Motor neuron (in vitro differentiated cells): ENCODE data around the gene DSCAML1. TPM values are rescaled to one million over a fixed set of nuclear protein-coding genes. Genes with fewer than 3 reads are reported as not detected.
A peak's percentile ranks its signal among the peaks of the same experiment; 100 is the strongest.
"Not testable (repeated sequence)": the region's sequence is repeated elsewhere in the genome, so short reads cannot be mapped to it uniquely, and the experiment has no call there.

ENCODE experiments used
- ATAC-seq, 8 experiments: fragments of 200-7000 bp; cut with Tn5 transposase; replicated peaks in 6 of 8; 2 replicates each; pipeline ENCODE4 v1.8.0; 2021; ENCODE audit warnings: mild to moderate bottlenecking in 8 of 8, moderate library complexity in 8 of 8
- H3K27ac ChIP-seq, 2 donors: fragments of 250-450 bp; sonication (Bioruptor Pico); 2 replicates each; pipeline ENCODE4 v1.9.0; 2021; ENCODE audit warnings: antibody characterized with exemption in 2 of 2, mild to moderate bottlenecking in 2 of 2, moderate library complexity in 1 of 2
- H3K4me1 ChIP-seq, 2 donors: fragments of 250-450 bp; sonication (Bioruptor Pico); replicated peaks in 1 of 2; 2 replicates each; pipeline ENCODE4 v1.6.1; 2021; ENCODE audit warnings: antibody characterized with exemption in 2 of 2, mild to moderate bottlenecking in 2 of 2, moderate library complexity in 1 of 2
- H3K4me3 ChIP-seq, 5 donors: fragments of 250-450 bp; sonication (Bioruptor Pico); 2 replicates each; pipeline ENCODE4 v1.9.0; 2021; ENCODE audit warnings: antibody characterized with exemption in 5 of 5, mild to moderate bottlenecking in 5 of 5, moderate library complexity in 4 of 5
- WGBS, 10 experiments: fragments of 450-650 bp; shearing (Covaris generic); methylation state at CpG; one replicate each; pipeline ENCODE4 v1.0.0; 2022; 5-methylcytosine and 5-hydroxymethylcytosine counted together
- in situ Hi-C, 9 experiments: fragments of 400-800 bp; cut with MboI; loops; one replicate each; pipeline ENCODE4 v1.15.0; 2021; ENCODE audit warnings: low sequenced_read_pairs in 9 of 9, low pct_unique_long_range_greater_than_20kb in 2 of 9; ENCODE audit not compliant: unreplicated experiment in 9 of 9
- total RNA-seq, 8 experiments: library from RNA; unstranded; fragments of 300-600 nt; gene quantifications; 2 replicates each; pipeline versions ENCODE4 v1.2.3 to v1.2.4, GENCODE V29; 2022

Gene DSCAML1
- total RNA-seq, 8 experiments from 2014 or later: 0.08 to 0.71 (median 0.42) TPM; not detected in 2

DNA sequence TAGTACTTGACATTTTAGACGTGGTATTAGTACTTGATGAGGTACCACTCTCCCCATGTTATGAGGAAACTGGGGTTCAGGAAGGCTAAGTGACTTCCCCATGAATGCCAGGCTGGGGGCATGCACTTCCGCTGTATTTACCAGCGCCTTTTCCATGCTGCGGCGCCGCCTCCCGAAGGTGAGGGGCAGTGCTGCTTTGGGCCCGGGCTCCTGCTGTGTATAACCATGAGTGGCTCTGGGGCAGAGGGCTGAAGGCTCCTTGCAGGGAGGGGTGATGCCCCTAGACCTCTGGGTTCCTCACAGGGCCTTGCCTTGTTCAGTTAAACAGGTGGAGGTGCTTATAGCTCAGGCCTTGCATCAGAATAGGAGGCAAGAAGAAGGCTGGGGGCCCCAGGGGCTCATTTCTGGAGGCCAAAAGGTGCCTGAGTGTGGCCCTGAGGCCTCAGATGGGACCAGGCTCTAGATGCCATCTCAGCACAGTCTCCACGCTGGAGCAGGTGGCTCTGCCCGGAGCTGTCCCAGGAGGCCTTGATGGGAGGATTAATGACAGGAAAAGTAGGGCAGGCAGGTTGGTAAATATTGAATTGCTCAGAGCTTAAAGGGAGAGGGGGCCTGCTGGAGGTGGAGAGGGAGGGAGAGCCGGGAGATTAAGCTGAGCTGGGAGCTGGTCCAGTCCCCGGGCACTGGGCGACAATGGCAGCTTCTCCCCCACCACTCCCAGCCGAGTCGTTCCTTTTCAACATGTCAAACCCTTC lies 339.8 kb downstream of the DSCAML1 start:
- peak in 5 of 8 experiments; percentile 44 to 77 (median 63) for ATAC-seq
- H3K4me1 ChIP-seq: peaks cover 13 to 16% of the 10 kb centered on the region in 2 donors
- in situ Hi-C loops: no loop called here
- no peak overlapping the region for H3K27ac ChIP-seq
- 0 to 75% (median 40%) methylated on average over 1 to 6 of the region's 15 CpGs; no CpG with 5 or more reads in 4 of the 10 experiments for WGBS, 10 experiments
- no peak overlapping the region for H3K4me3 ChIP-seq

DNA sequence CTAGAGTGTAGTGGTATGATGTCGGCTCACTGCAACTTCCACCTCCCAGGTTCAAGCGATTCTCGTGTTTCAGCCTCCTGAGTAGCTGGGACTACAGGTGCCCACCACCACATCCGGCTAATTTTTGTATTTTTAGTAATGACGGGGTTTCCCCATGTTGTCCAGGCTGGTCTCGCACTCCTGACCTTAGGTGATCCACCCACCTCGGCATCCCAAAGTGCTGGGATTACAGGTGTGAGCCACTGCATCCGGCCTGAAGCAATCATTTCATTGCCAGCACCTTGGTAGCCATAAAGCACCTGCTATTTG lies 340.3 kb downstream of the DSCAML1 start:
- H3K27ac ChIP-seq, in situ Hi-C loops, ATAC-seq, H3K4me3 ChIP-seq: not testable (repeated sequence)
- H3K4me1 ChIP-seq: peaks cover 10 to 16% of the 10 kb centered on the region in 2 donors
- WGBS, 10 experiments: 0 to 100% (median 84%) methylated on average over 1 to 6 of the region's 8 CpGs; no CpG with 5 or more reads in 4 of the 10 experiments

DNA sequence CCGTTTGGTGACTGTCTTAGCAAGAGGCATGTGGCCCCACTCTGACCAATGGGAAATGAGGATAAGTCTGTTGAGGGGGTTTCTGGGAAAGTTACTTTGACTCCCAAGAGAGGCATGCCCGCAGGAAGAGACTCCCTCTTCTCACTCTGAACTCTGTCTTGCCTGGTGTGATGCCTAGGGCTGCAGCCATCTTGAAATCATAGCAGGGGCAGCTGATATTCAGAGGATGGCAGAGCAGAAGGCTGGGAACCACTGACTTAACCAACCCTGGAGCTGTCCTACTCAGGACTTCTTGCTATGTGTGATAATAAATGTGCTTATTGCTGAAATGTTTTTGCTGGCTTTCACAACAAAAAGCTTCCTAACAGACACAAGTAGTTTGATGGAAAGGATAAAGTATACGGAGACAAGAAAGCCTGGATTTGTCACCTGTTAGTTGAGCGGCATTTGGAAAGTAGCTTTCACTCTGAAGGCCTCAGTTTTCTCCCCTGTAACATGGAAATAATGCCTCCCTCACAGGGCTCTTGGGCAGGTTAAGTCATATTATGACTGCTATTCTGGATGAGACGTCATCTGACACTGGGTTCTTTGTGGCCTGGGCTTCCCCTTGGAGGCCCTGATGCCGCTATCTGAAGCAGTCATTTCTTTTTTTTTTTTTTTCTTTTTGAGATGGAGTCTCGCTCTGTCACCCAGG lies 340.8 kb downstream of the DSCAML1 start:
- WGBS, 10 experiments: 28 to 90% (median 63%) methylated on average over 2 to 6 of the region's 7 CpGs; no CpG with 5 or more reads in 3 of the 10 experiments
- Histone ChIP-seq H3K27ac (no peak overlapping the region), H3K4me1 (peaks cover 10 to 16% of the 10 kb centered on the region in 2 donors), H3K4me3 (no peak overlapping the region)
- no peak for ATAC-seq
- in situ Hi-C loops: no loop called here

DNA sequence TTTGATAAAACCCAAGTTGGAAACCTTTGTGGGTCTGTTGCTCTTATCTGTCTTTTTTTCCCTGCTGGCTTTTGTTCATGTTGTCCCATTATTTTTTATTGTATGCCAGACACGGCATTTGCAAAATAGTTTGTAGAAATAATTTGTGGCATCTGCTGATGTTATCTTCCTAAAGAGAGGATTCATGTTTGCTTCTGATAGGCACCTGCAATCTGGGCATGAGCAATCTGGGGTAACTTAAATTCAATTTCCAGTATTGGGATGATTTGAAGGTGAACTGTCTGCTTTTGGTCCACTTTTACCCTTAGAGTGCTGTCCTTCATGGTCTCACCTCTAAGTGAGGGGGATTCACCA lies 342.5 kb downstream of the DSCAML1 start:
- no peak for ATAC-seq
- Histone ChIP-seq H3K4me1 (peaks cover 10 to 16% of the 10 kb centered on the region in 2 donors), H3K27ac (no peak overlapping the region), H3K4me3 (no peak overlapping the region)
- in situ Hi-C loops: no loop called here
- 0 to 91% (median 0%) methylated on average over 1 of the region's 1 CpG; no CpG with 5 or more reads in 3 of the 10 experiments for WGBS, 10 experiments

DNA sequence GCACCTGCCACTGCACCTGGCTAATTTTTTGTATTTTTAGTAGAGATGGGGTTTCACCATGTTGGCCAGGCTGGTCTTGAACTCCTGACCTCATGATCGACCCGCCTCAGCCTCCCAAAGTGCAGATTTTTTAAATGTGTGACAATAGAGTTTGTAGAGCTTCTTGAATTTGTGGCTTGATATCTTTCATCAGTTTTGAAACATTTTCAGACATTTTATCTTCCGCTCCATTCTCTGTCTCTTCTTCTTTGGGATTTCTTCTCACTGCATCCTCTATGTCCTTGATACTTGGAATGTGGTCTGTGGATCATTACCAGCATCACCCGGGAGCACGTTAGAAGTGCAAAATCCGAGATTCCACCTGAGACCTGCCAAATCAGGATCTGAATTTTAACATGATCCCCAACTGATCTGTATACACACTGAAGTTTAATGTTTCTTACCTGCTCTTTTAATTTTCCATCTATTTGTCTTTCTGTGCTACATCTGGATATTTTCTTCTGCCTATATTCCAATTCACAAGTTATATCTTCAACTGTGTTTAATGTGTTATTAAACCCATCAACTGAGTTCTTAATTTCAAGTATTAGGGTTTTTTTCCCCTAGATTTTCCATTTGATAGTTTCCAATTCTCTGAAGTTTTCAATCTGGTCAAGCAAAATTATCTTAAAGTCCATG lies 343.0 kb downstream of the DSCAML1 start:
- Histone ChIP-seq H3K4me3 (no peak overlapping the region), H3K27ac (no peak overlapping the region), H3K4me1 (peaks cover 10 to 16% of the 10 kb centered on the region in 2 donors)
- ATAC-seq: no peak
- in situ Hi-C loops: no loop called here
- 50 to 100% (median 82%) methylated on average over 1 to 5 of the region's 6 CpGs; no CpG with 5 or more reads in 2 of the 10 experiments for WGBS, 10 experiments

DNA sequence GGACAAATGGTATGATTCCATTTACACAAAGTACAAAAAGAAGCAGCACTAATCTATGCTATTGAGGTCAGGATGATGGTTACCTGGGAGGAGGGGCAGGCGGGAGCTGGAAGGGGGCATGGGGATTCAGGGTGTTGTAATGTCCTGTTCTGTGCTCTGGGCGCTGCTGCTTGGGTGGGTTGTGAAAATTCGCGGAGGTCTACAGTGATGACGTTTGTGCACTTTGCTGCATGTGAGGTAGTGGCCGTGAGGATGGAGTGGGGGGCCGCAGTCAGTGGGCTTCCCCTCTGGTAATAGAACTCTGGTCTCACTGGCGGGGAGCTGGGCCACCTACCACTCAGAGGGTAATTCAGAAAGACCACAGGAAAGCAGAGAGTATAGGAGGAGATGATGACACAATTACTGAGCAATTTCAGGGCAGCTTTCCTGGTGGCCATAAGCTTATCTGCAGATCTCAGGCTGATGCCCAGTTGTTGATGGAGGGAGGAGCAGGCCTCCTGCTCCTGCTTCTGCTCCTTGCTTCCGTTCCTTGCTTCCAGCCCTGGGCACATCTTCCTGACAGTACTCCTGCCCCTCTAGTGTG lies 347.8 kb downstream of the DSCAML1 start:
- 20 to 100% (median 60%) methylated on average over 1 to 7 of the region's 9 CpGs; no CpG with 5 or more reads in 4 of the 10 experiments for WGBS, 10 experiments
- ATAC-seq: no peak
- H3K27ac ChIP-seq: no peak overlapping the region
- in situ Hi-C loops: loop anchor here (10.0 to 25.0 kb wide), 5 partner anchors 163 to 613 kb away; partner anchors contain the start of genes FXYD2 (in 6 of the 9) and TMPRSS13 (in 2 of the 9)
- no peak overlapping the region for H3K4me3 ChIP-seq
- peaks cover 10 to 12% of the 10 kb centered on the region in 2 donors for H3K4me1 ChIP-seq

DNA sequence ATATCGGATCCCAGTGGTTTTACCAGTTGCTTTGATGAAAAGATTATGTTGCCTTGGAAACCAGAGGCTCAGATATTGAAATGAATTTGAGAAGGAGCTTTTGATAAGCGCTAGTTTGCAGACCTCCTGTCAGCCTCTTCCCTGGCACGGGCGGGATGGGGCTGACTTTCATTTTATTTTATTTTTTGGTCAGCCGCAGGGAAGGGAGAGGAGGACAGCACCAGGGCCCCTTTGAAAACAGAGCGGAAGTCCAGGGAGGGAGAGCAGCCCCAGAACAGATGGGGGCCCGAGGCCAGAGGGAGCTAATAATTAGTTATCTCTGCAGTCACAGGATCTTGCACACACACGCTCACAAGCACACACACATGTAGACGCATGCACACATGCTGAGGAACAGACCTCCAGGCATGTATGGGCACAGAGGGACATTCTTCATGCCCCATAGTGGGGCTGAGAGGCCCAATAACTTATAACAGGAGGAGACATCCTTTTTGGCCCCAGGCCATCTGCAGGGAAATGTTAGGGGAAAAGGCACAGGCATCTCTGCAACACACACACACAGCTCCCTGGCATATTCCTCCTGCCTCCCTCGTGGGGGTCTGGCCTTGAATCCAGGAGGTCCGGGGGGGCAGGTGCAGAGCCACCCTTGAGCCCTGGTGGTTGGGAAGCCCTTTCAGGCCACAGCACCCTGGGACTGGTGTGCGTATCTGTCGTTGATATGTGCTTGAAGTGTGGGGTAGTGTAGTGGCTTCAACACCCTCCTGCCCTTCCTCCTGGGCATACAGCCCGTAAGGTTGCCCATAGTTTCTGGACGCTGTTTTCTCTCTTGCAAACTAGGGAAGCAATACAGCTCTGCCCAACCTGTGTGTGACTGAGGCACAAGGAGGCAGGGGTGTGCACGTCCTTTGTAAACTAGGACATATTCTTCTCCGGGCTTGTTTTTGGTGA lies 352.0 kb downstream of the DSCAML1 start:
- Histone ChIP-seq H3K27ac (no peak overlapping the region), H3K4me1 (peaks cover 20 to 21% of the 10 kb centered on the region in 2 donors), H3K4me3 (no peak overlapping the region)
- 0 to 100% (median 73%) methylated on average over 1 to 13 of the region's 17 CpGs; no CpG with 5 or more reads in 1 of the 10 experiments for WGBS, 10 experiments
- in situ Hi-C loops: loop anchor here (10.0 to 25.0 kb wide), 5 partner anchors 167 to 617 kb away; partner anchors contain the start of genes FXYD2 (in 6 of the 9) and TMPRSS13 (in 2 of the 9)
- no peak for ATAC-seq

DNA sequence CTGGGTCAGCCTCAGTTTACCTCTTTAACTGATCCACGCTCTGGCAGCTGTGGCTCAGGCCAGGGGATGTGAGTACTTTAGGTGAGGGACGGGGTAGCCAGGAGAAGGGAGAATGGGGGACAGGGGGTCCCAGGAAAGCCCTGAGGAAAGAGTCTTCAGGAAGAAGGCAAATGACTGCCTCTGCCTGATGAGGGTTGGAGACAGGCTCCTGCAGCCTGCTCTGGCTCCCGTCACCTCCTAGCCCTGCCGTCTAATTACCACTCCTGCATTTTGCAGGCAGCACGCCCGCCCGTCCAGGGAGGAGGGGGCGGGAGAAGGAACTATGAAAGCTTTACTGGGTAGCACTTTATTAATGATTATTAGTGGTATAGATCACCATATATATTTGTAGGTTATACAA lies 352.8 kb downstream of the DSCAML1 start:
- peaks cover 20 to 21% of the 10 kb centered on the region in 2 donors for H3K4me1 ChIP-seq
- no peak overlapping the region for H3K27ac ChIP-seq
- no peak overlapping the region for H3K4me3 ChIP-seq
- ATAC-seq: no peak
- WGBS, 10 experiments: 33 to 60% (median 55%) methylated on average over 1 to 7 of the region's 8 CpGs; no CpG with 5 or more reads in 5 of the 10 experiments
- in situ Hi-C loops: loop anchor here (10.0 to 25.0 kb wide), 5 partner anchors 168 to 618 kb away; partner anchors contain the start of genes FXYD2 (in 6 of the 9) and TMPRSS13 (in 2 of the 9)

DNA sequence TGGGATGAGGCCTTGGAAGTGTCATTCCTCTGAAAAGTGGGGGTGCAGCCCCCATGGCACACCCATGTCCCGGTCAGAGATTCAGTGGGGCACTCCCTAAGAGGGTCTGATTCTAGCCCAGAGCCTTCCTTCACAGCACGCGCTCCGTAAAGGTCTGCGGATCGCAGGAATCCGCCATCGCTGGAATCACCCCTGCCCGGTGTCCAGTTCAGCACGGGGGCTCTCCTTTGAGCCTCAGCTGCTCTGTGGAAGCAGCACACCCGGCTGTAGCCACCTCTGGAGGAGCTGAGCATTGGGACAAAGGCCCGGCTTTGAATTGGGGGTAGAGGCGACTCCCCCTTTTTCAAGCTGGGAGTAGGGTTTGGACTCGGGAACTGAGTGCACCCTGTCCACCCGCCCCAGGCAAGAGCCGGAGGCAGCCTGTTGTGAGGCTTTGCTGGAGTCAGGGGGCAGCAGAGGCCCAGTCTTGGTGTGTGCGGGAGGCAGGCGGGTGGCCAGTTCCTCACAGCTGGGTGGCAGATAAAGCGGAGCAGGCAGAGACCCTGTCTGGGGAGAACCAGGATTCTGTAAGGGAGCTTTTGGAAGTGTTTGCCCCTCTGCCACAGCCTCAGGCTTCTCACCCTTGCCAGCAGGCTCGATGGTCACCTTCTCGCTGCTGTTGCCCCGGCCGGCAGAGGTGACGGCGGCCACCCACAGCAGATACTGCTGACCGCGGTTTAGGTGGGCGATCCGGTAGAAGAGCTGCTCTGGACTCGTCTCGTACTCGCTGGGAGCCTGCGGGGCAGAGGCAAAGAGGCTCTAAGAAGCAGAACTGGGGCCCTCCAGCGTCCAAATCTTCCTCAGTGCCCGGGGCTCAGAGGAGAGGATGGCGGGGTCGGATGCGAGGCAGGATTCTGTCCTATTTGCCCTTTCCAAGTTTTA lies 353.5 kb downstream of the DSCAML1 start:
- 5 to 100% (median 36%) methylated on average over 2 to 12 of the region's 38 CpGs; no CpG with 5 or more reads in 3 of the 10 experiments for WGBS, 10 experiments
- Histone ChIP-seq H3K27ac (no peak overlapping the region), H3K4me1 (peaks cover 20 to 21% of the 10 kb centered on the region in 2 donors), H3K4me3 (no peak overlapping the region)
- ATAC-seq: peak; percentile 82 to 98 (median 96)
- in situ Hi-C loops: loop anchor here (10.0 to 25.0 kb wide), 5 partner anchors 169 to 619 kb away; partner anchors contain the start of genes FXYD2 (in 6 of the 9) and TMPRSS13 (in 2 of the 9)

DNA sequence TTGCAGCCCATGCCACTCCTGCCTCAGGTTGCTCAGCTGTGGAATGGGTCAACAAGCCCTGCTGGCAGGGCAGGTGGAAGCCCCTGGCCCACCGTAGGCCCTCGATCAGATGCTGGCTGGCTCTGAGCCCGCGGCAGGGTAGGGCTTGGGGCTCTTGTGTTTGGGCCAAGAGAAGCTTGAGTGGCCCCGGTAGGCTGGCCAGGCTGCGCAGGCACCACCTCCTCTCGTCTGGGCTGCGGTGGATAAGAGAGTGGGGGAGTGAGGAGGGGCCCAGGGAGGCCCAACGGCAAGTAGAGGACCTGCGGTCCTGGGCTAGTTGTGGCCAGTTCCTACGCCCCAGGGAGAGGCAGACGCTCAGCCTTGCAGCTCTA lies 354.2 kb downstream of the DSCAML1 start:
- H3K4me3 ChIP-seq: no peak overlapping the region
- WGBS, 10 experiments: 20 to 83% (median 53%) methylated on average over 2 to 8 of the region's 12 CpGs; no CpG with 5 or more reads in 4 of the 10 experiments
- in situ Hi-C loops: loop anchor here (10.0 to 25.0 kb wide), 5 partner anchors 169 to 619 kb away; partner anchors contain the start of genes FXYD2 (in 6 of the 9) and TMPRSS13 (in 2 of the 9)
- peak in 2 of 8 experiments; percentile 29 to 44 for ATAC-seq
- H3K27ac ChIP-seq: no peak overlapping the region
- H3K4me1 ChIP-seq: peaks cover 20 to 21% of the 10 kb centered on the region in 2 donors
